Neuronal stem cell (in vitro differentiated cells): ENCODE data around the gene WDR1.
A peak's percentile ranks its signal among the peaks of the same experiment; 100 is the strongest.

Source experiments
- DNase-seq: peaks from one replicate; pipeline ENCODE4 v3.0.0-alpha.2; 2013; ENCODE audit warnings: low spot score
- H2AFZ ChIP-seq: one replicate; pipeline ENCODE4 v1.6.1; 2013; ENCODE audit warnings: mild to moderate bottlenecking, low read length, inconsistent platforms
- H2AK5ac ChIP-seq: 2 replicates; pipeline ENCODE4 v1.6.1; 2013; ENCODE audit warnings: low read depth, mild to moderate bottlenecking, inconsistent platforms, low read length, moderate library complexity, mixed read lengths
- H2BK120ac ChIP-seq: 2 replicates; pipeline ENCODE4 v1.6.1; 2013; ENCODE audit warnings: low read depth, mild to moderate bottlenecking, inconsistent platforms, low read length, moderate library complexity, mixed read lengths
- H2BK12ac ChIP-seq: one replicate; pipeline ENCODE4 v1.6.1; 2013; ENCODE audit warnings: low read length, inconsistent platforms
- H2BK15ac ChIP-seq: 2 replicates; pipeline ENCODE4 v1.6.1; 2013; ENCODE audit warnings: mild to moderate bottlenecking, low read length, inconsistent platforms, mixed read lengths
- H2BK5ac ChIP-seq: one replicate; pipeline ENCODE4 v1.6.1; 2013; ENCODE audit warnings: inconsistent platforms, mild to moderate bottlenecking, low read length, moderate library complexity
- H3K14ac ChIP-seq: one replicate; pipeline ENCODE4 v1.6.1; 2013; ENCODE audit warnings: low read length, inconsistent platforms
- H3K18ac ChIP-seq: 2 replicates; pipeline ENCODE4 v1.6.1; 2013; ENCODE audit warnings: low read length, inconsistent platforms
- H3K23ac ChIP-seq: 2 replicates; pipeline ENCODE4 v1.6.1; 2013; ENCODE audit warnings: low read depth, mild to moderate bottlenecking, mixed read lengths, low read length, inconsistent platforms; ENCODE audit not compliant: poor library complexity
- H3K27ac ChIP-seq: replicated peaks from 3 replicates; pipeline ENCODE4 v1.5.1; 2013; ENCODE audit warnings: low read length, inconsistent platforms
- H3K27me3 ChIP-seq, 3 experiments: 2 replicates each; pipeline ENCODE4 v1.6.1; 2013; ENCODE audit warnings: low read length in 3 of 3, mild to moderate bottlenecking in 2 of 3, inconsistent platforms in 1 of 3, low read depth in 1 of 3, mixed read lengths in 1 of 3, moderate library complexity in 1 of 3; ENCODE audit not compliant: control insufficient read depth in 3 of 3, insufficient read depth in 3 of 3
- H3K36me3 ChIP-seq, 2 donors: replicated peaks in 1 of 2; 2 replicates each; pipeline ENCODE4 v1.6.1; 2013; ENCODE audit warnings: low read length in 2 of 2; ENCODE audit not compliant: control insufficient read depth in 2 of 2, insufficient read depth in 2 of 2
- H3K4ac ChIP-seq: 2 replicates; pipeline ENCODE4 v1.6.1; 2013; ENCODE audit warnings: inconsistent platforms, mild to moderate bottlenecking, low read length, moderate library complexity
- H3K4me1 ChIP-seq, 2 donors: 1 replicate in 1 of 2; 2 replicates in 1 of 2; pipeline ENCODE4 v1.6.1; 2013; ENCODE audit warnings: low read length in 2 of 2, low read depth in 1 of 2; ENCODE audit not compliant: control insufficient read depth in 2 of 2, insufficient read depth in 1 of 2
- H3K4me2 ChIP-seq: one replicate; pipeline ENCODE4 v1.6.1; 2013; ENCODE audit warnings: mild to moderate bottlenecking, low read length, inconsistent platforms; ENCODE audit not compliant: insufficient read depth, poor library complexity, severe bottlenecking
- H3K4me3 ChIP-seq, 2 donors: 2 replicates each; pipeline ENCODE4 v1.5.1; 2013; ENCODE audit warnings: low read length in 2 of 2, mild to moderate bottlenecking in 2 of 2, inconsistent platforms in 1 of 2, moderate library complexity in 1 of 2
- H3K79me1 ChIP-seq: one replicate; pipeline ENCODE4 v1.6.1; 2013; ENCODE audit warnings: low read depth, mild to moderate bottlenecking, inconsistent platforms, low read length, moderate library complexity
- H3K9ac ChIP-seq: one replicate; pipeline ENCODE4 v1.6.1; 2013; ENCODE audit warnings: mild to moderate bottlenecking, low read depth, low read length, inconsistent platforms; ENCODE audit not compliant: poor library complexity
- H3K9me3 ChIP-seq, 2 donors: replicated peaks in 1 of 2; 2 replicates each; pipeline versions ENCODE3 to v1.6.1; 2013; ENCODE audit warnings: low read length in 2 of 2, mild to moderate bottlenecking in 2 of 2, inconsistent platforms in 1 of 2, low read depth in 1 of 2, mixed read lengths in 1 of 2, moderate library complexity in 1 of 2; ENCODE audit not compliant: control insufficient read depth in 2 of 2, insufficient read depth in 1 of 2
- H4K8ac ChIP-seq: one replicate; pipeline ENCODE4 v1.6.1; 2013; ENCODE audit warnings: low read depth, mild to moderate bottlenecking, inconsistent platforms, low read length, moderate library complexity
- H4K91ac ChIP-seq: one replicate; pipeline ENCODE4 v1.6.1; 2013; ENCODE audit warnings: low read length, low read depth, mild to moderate bottlenecking, inconsistent platforms; ENCODE audit not compliant: poor library complexity
- WGBS, 2 donors: extraction: QIAGEN DNeasy Blood & Tissue Kit; methylation state at CpG; one replicate each; pipeline ENCODE4 v1.1.7; 2013; ENCODE audit warnings: missing lambda C conversion rate in 2 of 2, mixed read lengths in 1 of 2; ENCODE audit not compliant: insufficient read length in 2 of 2, insufficient replicate concordance in 1 of 2; ENCODE audit errors: extremely low coverage in 2 of 2; 5-methylcytosine and 5-hydroxymethylcytosine counted together

The WDR1 gene

GRCh38 chr4:10030972-10031667 is 85.5 kb downstream of the WDR1 start:
- no CpG with 5 or more reads among the region's 7 CpGs for WGBS, 2 donors
- no peak for DNase-seq

GRCh38 chr4:10029403-10029802 is 87.2 kb downstream of the WDR1 start:
- no peak overlapping the region for H2BK15ac ChIP-seq
- no peak overlapping the region for H3K27ac ChIP-seq
- H3K36me3 ChIP-seq, result no peaks in the 10 kb centered on the region
- no peak overlapping the region for H2BK12ac ChIP-seq
- H3K4ac ChIP-seq, result no peak overlapping the region
- H3K4me2 ChIP-seq, result no peak overlapping the region
- no peaks in the 10 kb centered on the region for H3K79me1 ChIP-seq
- H3K18ac ChIP-seq, result no peak overlapping the region
- H2BK120ac ChIP-seq, result no peak overlapping the region
- no peak overlapping the region for H2AFZ ChIP-seq
- no peak for DNase-seq
- peaks cover 0 to 12% (median 0%) of the 10 kb centered on the region in 3 experiments for H3K27me3 ChIP-seq
- no peak overlapping the region for H3K4me3 ChIP-seq
- no peak overlapping the region for H3K14ac ChIP-seq
- no CpG with 5 or more reads among the region's 4 CpGs for WGBS, 2 donors
- no peak overlapping the region for H4K91ac ChIP-seq
- H2BK5ac ChIP-seq, result no peak overlapping the region
- no peak overlapping the region for H3K9ac ChIP-seq
- H2AK5ac ChIP-seq, result no peak overlapping the region
- H4K8ac ChIP-seq, result no peak overlapping the region
- no peaks in the 10 kb centered on the region for H3K9me3 ChIP-seq
- no peak overlapping the region for H3K23ac ChIP-seq
- H3K4me1 ChIP-seq, result peaks cover 11 to 16% of the 10 kb centered on the region in 2 donors

More at GRCh38 chr4:10030972-10031667, 85.5 kb downstream of the WDR1 start:
- Histone ChIP-seq H2BK120ac (no peak overlapping the region), H3K9me3 (no peaks in the 10 kb centered on the region), H3K36me3 (no peaks in the 10 kb centered on the region), H3K9ac (no peak overlapping the region), H3K14ac (no peak overlapping the region), H2BK5ac (no peak overlapping the region), H2AFZ (peak overlapping the region; percentile 54), H3K79me1 (no peaks in the 10 kb centered on the region), H2AK5ac (no peak overlapping the region), H3K4me3 (no peak overlapping the region), H2BK15ac (no peak overlapping the region), H3K4me2 (no peak overlapping the region), H3K27ac (no peak overlapping the region), H2BK12ac (no peak overlapping the region), H3K4ac (no peak overlapping the region), H3K4me1 (peaks cover 11 to 16% of the 10 kb centered on the region in 2 donors), H3K18ac (no peak overlapping the region), H3K27me3 (peaks cover 0 to 10% (median 0%) of the 10 kb centered on the region in 3 experiments), H4K91ac (no peak overlapping the region), H3K23ac (no peak overlapping the region), H4K8ac (no peak overlapping the region)

DNA sequence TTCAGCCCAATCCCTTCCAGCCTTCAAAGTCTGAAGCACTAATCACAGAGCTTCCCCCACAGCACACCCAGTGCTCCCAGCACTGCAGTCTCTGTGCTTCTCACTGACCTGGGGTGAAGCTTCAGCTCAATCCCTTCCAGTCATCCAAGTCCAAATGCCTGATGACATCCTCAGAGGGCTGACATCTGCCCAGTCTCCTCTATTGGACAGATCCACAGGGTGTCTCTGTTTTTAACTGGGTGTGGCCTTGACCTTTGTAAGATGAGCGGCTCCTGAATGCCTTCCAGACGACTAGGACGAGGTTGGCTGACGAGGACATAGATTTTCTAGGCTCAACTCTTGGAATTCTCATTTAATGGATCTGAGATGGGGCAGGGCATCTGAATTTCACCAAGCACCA is 87.7 kb downstream of the WDR1 start:
- H2BK120ac ChIP-seq, result no peak overlapping the region
- no CpG with 5 or more reads among the region's 4 CpGs for WGBS, 2 donors
- no peak overlapping the region for H2AK5ac ChIP-seq
- H3K27me3 ChIP-seq, result peaks cover 0 to 14% (median 0%) of the 10 kb centered on the region in 3 experiments
- no peak overlapping the region for H2BK5ac ChIP-seq
- no peak overlapping the region for H2AFZ ChIP-seq
- H3K79me1 ChIP-seq, result no peaks in the 10 kb centered on the region
- no peak overlapping the region for H3K14ac ChIP-seq
- no peak overlapping the region for H3K27ac ChIP-seq
- no peaks in the 10 kb centered on the region for H3K36me3 ChIP-seq
- H3K4me3 ChIP-seq, result no peak overlapping the region
- H3K4me2 ChIP-seq, result no peak overlapping the region
- H3K4me1 ChIP-seq, result peaks cover 11 to 16% of the 10 kb centered on the region in 2 donors
- no peak overlapping the region for H2BK15ac ChIP-seq
- no peaks in the 10 kb centered on the region for H3K9me3 ChIP-seq
- H3K23ac ChIP-seq, result no peak overlapping the region
- no peak overlapping the region for H4K91ac ChIP-seq
- DNase-seq, result no peak
- H3K4ac ChIP-seq, result no peak overlapping the region
- no peak overlapping the region for H4K8ac ChIP-seq
- no peak overlapping the region for H3K9ac ChIP-seq
- H3K18ac ChIP-seq, result no peak overlapping the region
- no peak overlapping the region for H2BK12ac ChIP-seq

- Histone ChIP-seq H2BK120ac (no peak overlapping the region), H2BK15ac (no peak overlapping the region), H3K14ac (no peak overlapping the region), H3K18ac (no peak overlapping the region), H2AK5ac (no peak overlapping the region), H3K36me3 (no peaks in the 10 kb centered on the region), H4K91ac (no peak overlapping the region), H3K9me3 (no peaks in the 10 kb centered on the region), H3K79me1 (no peaks in the 10 kb centered on the region), H3K27me3 (peaks cover 0 to 14% (median 0%) of the 10 kb centered on the region in 3 experiments), H3K4me1 (peaks cover 5 to 8% of the 10 kb centered on the region in 2 donors), H2AFZ (no peak overlapping the region), H4K8ac (no peak overlapping the region), H2BK5ac (no peak overlapping the region), H3K23ac (no peak overlapping the region), H3K4ac (no peak overlapping the region), H3K9ac (no peak overlapping the region), H2BK12ac (no peak overlapping the region), H3K4me3 (no peak overlapping the region), H3K4me2 (no peak overlapping the region), H3K27ac (no peak overlapping the region)
- no peak for DNase-seq
- WGBS, 2 donors, result no CpG with 5 or more reads among the region's 9 CpGs
These were observed 90.1 kb downstream of the WDR1 start for GRCh38 chr4:10026485-10026884.
